Brain microvascular endothelial cell (primary cell): ENCODE data around the gene GLP2R.

Experiments used
- DNase-seq: peaks from one replicate; pipeline ENCODE4 v3.0.0-alpha.2; 2020
- H3K27ac ChIP-seq: fragments of 250-450 bp; sonication (Bioruptor Pico); 2 replicates; pipeline ENCODE4 v1.5.1; 2020; ENCODE audit warnings: mild to moderate bottlenecking, moderate library complexity
- H3K27me3 ChIP-seq: fragments of 250-450 bp; sonication (Bioruptor Pico); replicated peaks from 2 replicates; pipeline ENCODE4 v1.5.1; 2020; ENCODE audit warnings: mild to moderate bottlenecking
- H3K36me3 ChIP-seq: fragments of 250-450 bp; sonication (Bioruptor Pico); replicated peaks from 2 replicates; pipeline ENCODE4 v1.5.1; 2020; ENCODE audit warnings: mild to moderate bottlenecking
- H3K4me3 ChIP-seq: 2 replicates; pipeline ENCODE4 v1.5.1; 2011; ENCODE audit warnings: low read depth, mild to moderate bottlenecking, control low read depth, low read length, moderate library complexity
- in situ Hi-C: cut with HindIII; loops from 2 replicates; pipeline ENCODE4 v1.10.0; 2017; ENCODE audit warnings: low sequenced_read_pairs, low pct_ligation_motif_present
- TF ChIP-seq, protein P1 (sequence below): IDR thresholded peaks from 2 replicates; pipeline ENCODE4 v1.5.1; 2011; ENCODE audit warnings: low read depth, mild to moderate bottlenecking, moderate library complexity, low read length, control low read depth, inconsistent platforms; ENCODE audit errors: missing control alignments

GLP2R gene

GRCh38 chr17:9895923-9896322 lies 70.2 kb downstream of the GLP2R start:
- Histone ChIP-seq H3K4me3 (no peak overlapping the region), H3K27ac (no peak overlapping the region), H3K27me3 (no peaks in the 10 kb centered on the region), H3K36me3 (no peaks in the 10 kb centered on the region)
- TF ChIP-seq, protein P1, sequence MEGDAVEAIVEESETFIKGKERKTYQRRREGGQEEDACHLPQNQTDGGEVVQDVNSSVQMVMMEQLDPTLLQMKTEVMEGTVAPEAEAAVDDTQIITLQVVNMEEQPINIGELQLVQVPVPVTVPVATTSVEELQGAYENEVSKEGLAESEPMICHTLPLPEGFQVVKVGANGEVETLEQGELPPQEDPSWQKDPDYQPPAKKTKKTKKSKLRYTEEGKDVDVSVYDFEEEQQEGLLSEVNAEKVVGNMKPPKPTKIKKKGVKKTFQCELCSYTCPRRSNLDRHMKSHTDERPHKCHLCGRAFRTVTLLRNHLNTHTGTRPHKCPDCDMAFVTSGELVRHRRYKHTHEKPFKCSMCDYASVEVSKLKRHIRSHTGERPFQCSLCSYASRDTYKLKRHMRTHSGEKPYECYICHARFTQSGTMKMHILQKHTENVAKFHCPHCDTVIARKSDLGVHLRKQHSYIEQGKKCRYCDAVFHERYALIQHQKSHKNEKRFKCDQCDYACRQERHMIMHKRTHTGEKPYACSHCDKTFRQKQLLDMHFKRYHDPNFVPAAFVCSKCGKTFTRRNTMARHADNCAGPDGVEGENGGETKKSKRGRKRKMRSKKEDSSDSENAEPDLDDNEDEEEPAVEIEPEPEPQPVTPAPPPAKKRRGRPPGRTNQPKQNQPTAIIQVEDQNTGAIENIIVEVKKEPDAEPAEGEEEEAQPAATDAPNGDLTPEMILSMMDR: no peak
- in situ Hi-C loops: no loop called here
- no peak for DNase-seq

DNA sequence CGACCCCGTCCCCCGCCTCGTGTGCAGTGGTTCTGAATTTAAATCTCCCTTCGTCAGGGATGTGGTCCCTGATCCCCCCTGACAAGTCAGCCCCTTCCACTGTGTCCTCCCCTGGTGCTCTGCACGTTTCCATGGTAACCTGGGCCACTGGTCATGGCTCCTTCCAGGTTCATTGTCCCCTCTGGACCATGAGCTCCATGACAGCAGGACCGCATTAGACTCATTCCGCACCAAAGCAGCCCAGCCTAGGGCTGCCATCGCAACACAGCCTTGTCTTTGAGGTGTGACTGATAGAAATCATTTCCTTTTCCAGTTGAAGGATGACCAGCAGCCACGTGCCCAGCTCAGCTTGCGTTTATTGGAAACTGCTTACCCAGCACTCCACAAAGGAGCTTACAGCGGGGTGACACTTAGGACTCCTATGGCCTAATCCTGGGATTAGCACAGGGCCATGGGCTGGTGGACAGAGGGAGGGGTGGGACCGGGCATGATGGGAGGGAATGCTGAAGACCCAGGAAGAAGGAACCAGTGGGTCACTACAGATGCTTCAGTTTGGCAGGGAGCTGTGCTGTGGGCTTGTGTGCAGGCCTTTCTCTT lies 71.7 kb downstream of the GLP2R start:
- Histone ChIP-seq H3K27me3 (no peaks in the 10 kb centered on the region), H3K27ac (no peak overlapping the region), H3K4me3 (no peak overlapping the region), H3K36me3 (no peaks in the 10 kb centered on the region)
- TF ChIP-seq, protein P1: no peak
- in situ Hi-C loops: no loop called here
- no peak for DNase-seq

DNA sequence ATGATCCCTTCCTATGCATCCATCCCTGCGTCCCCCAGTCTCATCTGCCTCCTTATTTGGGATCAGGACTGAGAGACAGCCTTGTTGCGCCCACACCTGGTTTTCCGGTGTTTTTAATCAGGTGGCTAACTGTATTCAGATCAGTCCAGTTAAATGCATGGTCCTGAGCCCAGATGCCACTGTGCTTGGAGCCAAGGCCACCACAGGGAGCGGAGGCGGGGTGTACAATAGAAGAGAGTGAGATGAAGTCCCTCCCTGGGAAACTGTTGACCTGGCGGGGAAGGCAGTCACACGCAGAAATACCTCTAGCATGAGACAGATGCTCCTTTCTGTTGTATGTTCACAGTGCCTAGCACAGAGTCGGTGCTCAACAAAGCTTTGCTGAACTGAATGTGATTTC lies 73.1 kb downstream of the GLP2R start:
- TF ChIP-seq, protein P1: no peak
- no peaks in the 10 kb centered on the region for H3K36me3 ChIP-seq
- no peak overlapping the region for H3K4me3 ChIP-seq
- no peaks in the 10 kb centered on the region for H3K27me3 ChIP-seq
- no peak for DNase-seq
- H3K27ac ChIP-seq: no peak overlapping the region
- in situ Hi-C loops: no loop called here

DNA sequence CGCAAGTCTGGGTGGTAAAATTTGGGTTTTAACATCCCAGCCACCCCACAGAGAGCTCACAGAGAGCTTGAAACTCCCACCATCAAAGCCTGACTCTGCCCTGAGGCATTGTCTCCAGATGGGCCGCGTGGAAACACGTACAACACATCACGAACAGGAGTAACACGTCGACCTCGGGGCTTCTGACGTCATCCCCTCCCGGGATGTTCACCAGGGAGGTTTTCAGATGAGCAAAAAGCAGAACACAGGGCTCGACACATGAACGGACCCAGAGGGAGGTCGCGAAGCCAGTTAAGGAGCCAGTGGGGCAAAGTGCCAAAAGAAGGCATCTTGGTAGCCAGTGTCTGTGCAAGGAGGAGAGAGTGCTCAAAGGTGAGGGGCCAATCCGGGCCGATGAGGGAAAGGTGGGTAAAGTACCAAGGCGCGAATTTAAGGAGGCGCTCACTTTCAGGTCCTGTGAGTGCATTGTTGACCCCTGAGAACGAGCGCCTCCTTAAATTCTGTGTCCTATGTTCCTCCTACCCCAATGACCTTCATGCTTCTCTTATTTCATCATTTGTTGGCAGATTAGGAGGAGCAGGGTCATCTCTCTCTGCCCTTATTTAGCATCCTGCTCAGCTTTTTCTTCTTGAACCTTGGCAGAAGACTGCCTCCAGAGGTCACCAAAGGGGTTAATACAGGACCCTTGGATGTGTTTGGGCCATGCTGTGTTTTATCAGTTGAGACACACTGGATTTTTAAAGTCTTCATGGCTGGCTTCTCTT lies 73.7 kb downstream of the GLP2R start:
- H3K36me3 ChIP-seq: no peaks in the 10 kb centered on the region
- no peaks in the 10 kb centered on the region for H3K27me3 ChIP-seq
- no peak overlapping the region for H3K4me3 ChIP-seq
- no peak for DNase-seq
- TF ChIP-seq, protein P1: no peak
- in situ Hi-C loops: no loop called here
- H3K27ac ChIP-seq: no peak overlapping the region

DNA sequence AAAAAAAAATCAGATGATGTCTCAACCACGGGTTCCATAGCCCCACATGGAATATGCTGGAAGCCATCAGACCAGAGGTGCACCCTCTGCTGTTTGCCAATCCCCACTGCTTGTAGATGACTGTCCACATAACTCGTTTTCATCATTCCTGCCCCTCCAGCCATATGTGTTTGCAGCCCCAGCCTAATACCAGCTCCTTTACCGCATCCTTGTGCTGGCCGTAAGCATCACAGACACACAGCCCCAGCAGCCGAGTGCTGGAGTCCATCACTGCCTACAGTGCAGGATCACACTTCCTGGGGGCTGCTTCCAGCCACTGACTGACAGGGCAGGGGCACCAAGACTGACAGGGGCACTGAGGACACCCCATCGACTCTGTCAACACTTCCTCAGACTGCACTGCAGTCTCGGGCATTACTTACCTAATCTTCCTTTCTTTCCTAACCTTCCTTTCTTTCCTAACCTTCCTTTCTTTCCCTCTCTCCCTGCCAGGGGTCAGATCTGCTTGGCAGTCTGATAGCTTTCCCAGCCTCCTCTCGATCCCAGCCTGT lies 74.4 kb downstream of the GLP2R start:
- TF ChIP-seq, protein P1: no peak
- no peak for DNase-seq
- Histone ChIP-seq H3K27me3 (no peaks in the 10 kb centered on the region), H3K27ac (no peak overlapping the region), H3K4me3 (no peak overlapping the region), H3K36me3 (no peaks in the 10 kb centered on the region)
- in situ Hi-C loops: no loop called here
